ENCODE measurements around the gene DNTT.

GRCh38 chr10:96254976-96255375 is 49.3 kb upstream of the DNTT start:
- TF ChIP-seq JUNB (IDR thresholded peaks at IDR 0.05; ENCODE audit: unreplicated experiment): no peak
- TF ChIP-seq POLR2AphosphoS5 (IDR thresholded peaks at IDR 0.05; ENCODE audit: low read depth): no peak
- TF ChIP-seq, protein P1, sequence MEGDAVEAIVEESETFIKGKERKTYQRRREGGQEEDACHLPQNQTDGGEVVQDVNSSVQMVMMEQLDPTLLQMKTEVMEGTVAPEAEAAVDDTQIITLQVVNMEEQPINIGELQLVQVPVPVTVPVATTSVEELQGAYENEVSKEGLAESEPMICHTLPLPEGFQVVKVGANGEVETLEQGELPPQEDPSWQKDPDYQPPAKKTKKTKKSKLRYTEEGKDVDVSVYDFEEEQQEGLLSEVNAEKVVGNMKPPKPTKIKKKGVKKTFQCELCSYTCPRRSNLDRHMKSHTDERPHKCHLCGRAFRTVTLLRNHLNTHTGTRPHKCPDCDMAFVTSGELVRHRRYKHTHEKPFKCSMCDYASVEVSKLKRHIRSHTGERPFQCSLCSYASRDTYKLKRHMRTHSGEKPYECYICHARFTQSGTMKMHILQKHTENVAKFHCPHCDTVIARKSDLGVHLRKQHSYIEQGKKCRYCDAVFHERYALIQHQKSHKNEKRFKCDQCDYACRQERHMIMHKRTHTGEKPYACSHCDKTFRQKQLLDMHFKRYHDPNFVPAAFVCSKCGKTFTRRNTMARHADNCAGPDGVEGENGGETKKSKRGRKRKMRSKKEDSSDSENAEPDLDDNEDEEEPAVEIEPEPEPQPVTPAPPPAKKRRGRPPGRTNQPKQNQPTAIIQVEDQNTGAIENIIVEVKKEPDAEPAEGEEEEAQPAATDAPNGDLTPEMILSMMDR (conservative IDR thresholded peaks at IDR 0.05; ENCODE audit: low read depth in 2 of 2): no peak
- no peak for TF ChIP-seq EZH2 (IDR thresholded peaks at IDR 0.05; ENCODE audit: low read depth, unreplicated experiment)
- TF ChIP-seq CREB1 (CRISPR knock-in tag; IDR thresholded peaks at IDR 0.05; ENCODE audit: low read depth): no peak

Measured in GM23338 (cell line).